Measurements from ENCODE around the gene LSG1. TPM values are rescaled to one million over a fixed set of nuclear protein-coding genes. Genes with fewer than 3 reads are reported as not detected.
A peak's percentile ranks its signal among the peaks of the same experiment; 100 is the strongest.

The LSG1 gene
- total RNA-seq, 4 donors from 2014 or later, result 18.7 to 69.9 (median 52.8) TPM

DNA sequence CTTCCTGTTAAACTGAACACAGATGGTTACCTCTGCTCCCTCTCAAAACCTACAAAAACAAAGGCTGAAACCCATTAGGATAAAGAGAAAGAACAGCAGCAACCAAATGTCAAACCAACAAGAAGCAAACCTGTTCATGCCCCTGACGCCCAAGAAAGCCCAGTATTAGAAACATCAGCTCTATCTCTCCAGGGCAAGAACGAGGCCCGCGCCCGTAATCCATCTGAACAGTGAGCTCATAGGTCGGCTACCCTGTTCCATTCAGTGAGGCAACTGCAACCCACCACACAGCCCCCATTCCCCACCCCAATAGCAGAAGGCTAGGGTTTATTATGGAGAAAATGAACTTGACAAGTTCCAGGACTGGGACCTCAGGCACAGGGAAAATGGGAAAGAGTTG, 10.0 kb downstream of the LSG1 start:
- intact Hi-C loops (cut with DNase I; ENCODE audit: low total_unique reads) (no loop called here), in situ Hi-C loops (cut with MboI; ENCODE audit: low pct_ligation_motif_present in 1 of 4, low pct_unique_long_range_greater_than_20kb in 1 of 4, low sequenced_read_pairs in 3 of 4) (loop anchor here in 1 of 4 donors (25.0 kb wide), 1 partner anchor 875 kb away; the partner anchor contains the start of gene PPP1R2)
- H3K4me1 ChIP-seq, result peaks cover 0 to 3% (median 0%) of the 10 kb centered on the region in 4 donors
- H3K9me3 ChIP-seq, result no peaks in the 10 kb centered on the region
- no peak overlapping the region for H3K4me3 ChIP-seq
- no peak for TF ChIP-seq POLR2AphosphoS5 (IDR thresholded peaks at IDR 0.05)
- no peak for TF ChIP-seq POLR2A (IDR thresholded peaks at IDR 0.05)
- TF ChIP-seq, protein P1, sequence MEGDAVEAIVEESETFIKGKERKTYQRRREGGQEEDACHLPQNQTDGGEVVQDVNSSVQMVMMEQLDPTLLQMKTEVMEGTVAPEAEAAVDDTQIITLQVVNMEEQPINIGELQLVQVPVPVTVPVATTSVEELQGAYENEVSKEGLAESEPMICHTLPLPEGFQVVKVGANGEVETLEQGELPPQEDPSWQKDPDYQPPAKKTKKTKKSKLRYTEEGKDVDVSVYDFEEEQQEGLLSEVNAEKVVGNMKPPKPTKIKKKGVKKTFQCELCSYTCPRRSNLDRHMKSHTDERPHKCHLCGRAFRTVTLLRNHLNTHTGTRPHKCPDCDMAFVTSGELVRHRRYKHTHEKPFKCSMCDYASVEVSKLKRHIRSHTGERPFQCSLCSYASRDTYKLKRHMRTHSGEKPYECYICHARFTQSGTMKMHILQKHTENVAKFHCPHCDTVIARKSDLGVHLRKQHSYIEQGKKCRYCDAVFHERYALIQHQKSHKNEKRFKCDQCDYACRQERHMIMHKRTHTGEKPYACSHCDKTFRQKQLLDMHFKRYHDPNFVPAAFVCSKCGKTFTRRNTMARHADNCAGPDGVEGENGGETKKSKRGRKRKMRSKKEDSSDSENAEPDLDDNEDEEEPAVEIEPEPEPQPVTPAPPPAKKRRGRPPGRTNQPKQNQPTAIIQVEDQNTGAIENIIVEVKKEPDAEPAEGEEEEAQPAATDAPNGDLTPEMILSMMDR (IDR thresholded peaks at IDR 0.05), result no peak
- TF ChIP-seq EP300 (IDR thresholded peaks at IDR 0.05; ENCODE audit: low read depth), result no peak
- no peak for DNase-seq
- 71 to 92% methylated on average over 2 to 6 of the region's 6 CpGs for WGBS, 2 donors (ENCODE audit: low coverage in 1 of 2)
- peaks cover 0 to 43% (median 21%) of the 10 kb centered on the region in 4 donors for H3K36me3 ChIP-seq
- no peaks in the 10 kb centered on the region for H3K27me3 ChIP-seq
- no peak overlapping the region for H3K27ac ChIP-seq

- WGBS, 2 donors (ENCODE audit: low coverage in 1 of 2), result 77 to 100% methylated on average over 1 to 3 of the region's 3 CpGs
- peaks cover 0 to 43% (median 20%) of the 10 kb centered on the region in 4 donors for H3K36me3 ChIP-seq
- DNase-seq, result no peak
- intact Hi-C loops (cut with DNase I; ENCODE audit: low total_unique reads) (no loop called here), in situ Hi-C loops (cut with MboI; ENCODE audit: low pct_ligation_motif_present in 1 of 4, low pct_unique_long_range_greater_than_20kb in 1 of 4, low sequenced_read_pairs in 3 of 4) (loop anchor here in 1 of 4 donors (25.0 kb wide), 1 partner anchor 876 kb away; the partner anchor contains the start of gene PPP1R2)
- H3K9me3 ChIP-seq, result no peaks in the 10 kb centered on the region
- H3K27me3 ChIP-seq, result no peaks in the 10 kb centered on the region
- TF ChIP-seq EP300 (IDR thresholded peaks at IDR 0.05; ENCODE audit: low read depth) (no peak), POLR2AphosphoS5 (IDR thresholded peaks at IDR 0.05) (no peak), POLR2A (IDR thresholded peaks at IDR 0.05) (no peak)
- TF ChIP-seq, protein P1 (IDR thresholded peaks at IDR 0.05), result no peak
- H3K4me1 ChIP-seq, result peaks cover 0 to 3% (median 0%) of the 10 kb centered on the region in 4 donors
- H3K4me3 ChIP-seq, result no peak overlapping the region
- no peak overlapping the region for H3K27ac ChIP-seq
Measured at GRCh38 chr3:194661374-194661773, 10.6 kb downstream of the LSG1 start.

GRCh38 chr3:194659778-194660177, 12.2 kb downstream of the LSG1 start:
- Histone ChIP-seq H3K36me3 (peaks cover 0 to 30% (median 14%) of the 10 kb centered on the region in 4 donors), H3K9me3 (no peaks in the 10 kb centered on the region), H3K27me3 (no peaks in the 10 kb centered on the region), H3K27ac (no peak overlapping the region), H3K4me3 (no peak overlapping the region), H3K4me1 (peaks cover 0 to 3% (median 0%) of the 10 kb centered on the region in 4 donors)
- WGBS, 2 donors (ENCODE audit: low coverage in 1 of 2), result 84% methylated on average over 7 of the region's 7 CpGs
- TF ChIP-seq EP300 (IDR thresholded peaks at IDR 0.05; ENCODE audit: low read depth) (no peak), POLR2AphosphoS5 (IDR thresholded peaks at IDR 0.05) (no peak), POLR2A (IDR thresholded peaks at IDR 0.05) (no peak)
- TF ChIP-seq, protein P1 (IDR thresholded peaks at IDR 0.05), result no peak
- intact Hi-C loops (cut with DNase I; ENCODE audit: low total_unique reads) (no loop called here), in situ Hi-C loops (cut with MboI; ENCODE audit: low pct_ligation_motif_present in 1 of 4, low pct_unique_long_range_greater_than_20kb in 1 of 4, low sequenced_read_pairs in 3 of 4) (loop anchor here in 1 of 4 donors (25.0 kb wide), 1 partner anchor 878 kb away; the partner anchor contains the start of gene PPP1R2)
- DNase-seq, result no peak

- no peak for TF ChIP-seq POLR2A (IDR thresholded peaks at IDR 0.05)
- 64 to 81% methylated on average over 1 to 5 of the region's 5 CpGs for WGBS, 2 donors (ENCODE audit: low coverage in 1 of 2)
Measured at GRCh38 chr3:194658477-194659242, 13.3 kb downstream of the LSG1 start.

More at GRCh38 chr3:194658477-194659242, 13.3 kb downstream of the LSG1 start:
- Histone ChIP-seq H3K36me3 (peaks cover 0 to 27% (median 11%) of the 10 kb centered on the region in 4 donors), H3K9me3 (no peaks in the 10 kb centered on the region), H3K27ac (peak overlapping the region in 3 of 4 donors; percentile 9 to 62 (median 23)), H3K4me1 (peaks cover 0 to 3% (median 0%) of the 10 kb centered on the region in 4 donors), H3K27me3 (no peaks in the 10 kb centered on the region), H3K4me3 (no peak overlapping the region)
- in situ Hi-C loops (cut with MboI; ENCODE audit: low pct_ligation_motif_present in 1 of 4, low pct_unique_long_range_greater_than_20kb in 1 of 4, low sequenced_read_pairs in 3 of 4), result loop anchor here in 1 of 4 donors (25.0 kb wide), 1 partner anchor 879 kb away; the partner anchor contains the start of gene PPP1R2
- intact Hi-C loops (cut with DNase I; ENCODE audit: low total_unique reads), result no loop called here
- DNase-seq, result no peak

All from transverse colon (tissue), 4 donors.